GM12878 (cell line): ENCODE measurements around the gene WAS.
A peak's percentile ranks its signal among the peaks of the same experiment; 100 is the strongest.

ENCODE experiments used
- BHLHE40 ChIP-seq, 2 experiments: fragments of 450-650 bp in 1 of 2; IDR thresholded peaks; 2 replicates each; pipeline ENCODE4 v1.6.1; 2011 to 2017; ENCODE audit warnings: low read depth in 2 of 2, borderline replicate concordance in 1 of 2, improper control_type of control experiment in 1 of 2, low read length in 1 of 2, mild to moderate bottlenecking in 1 of 2
- CTCF ChIP-seq, 3 experiments: IDR thresholded peaks in 2 of 3; conservative IDR thresholded peaks in 1 of 3; 2 replicates each; pipeline ENCODE4 v1.5.1; 2011; ENCODE audit warnings: low read depth in 3 of 3, low read length in 3 of 3, mild to moderate bottlenecking in 3 of 3, control low read depth in 2 of 3, moderate library complexity in 2 of 3, inconsistent platforms in 1 of 3, mixed read lengths in 1 of 3; ENCODE audit not compliant: control insufficient read depth in 2 of 3, insufficient read depth in 1 of 3; ENCODE audit errors: extremely low read depth in 1 of 3
- PAX5 ChIP-seq: IDR thresholded peaks from 2 replicates; pipeline ENCODE4 v1.6.1; 2011; ENCODE audit warnings: low read depth, low read length, borderline replicate concordance
- POLR2AphosphoS5 ChIP-seq: IDR thresholded peaks from 2 replicates; pipeline ENCODE4 v1.6.1; 2011; ENCODE audit warnings: mild to moderate bottlenecking, low read length, inconsistent platforms
- ZBTB33 ChIP-seq: fragments of 450-650 bp; IDR thresholded peaks from 2 replicates; pipeline ENCODE4 v1.6.1; 2017; ENCODE audit warnings: mild to moderate bottlenecking
- ZBTB40 ChIP-seq: fragments of 450-650 bp; IDR thresholded peaks from 2 replicates; pipeline ENCODE4 v1.6.1; 2016; ENCODE audit warnings: mild to moderate bottlenecking, moderate library complexity, borderline replicate concordance

- TF ChIP-seq CTCF (IDR thresholded peaks at IDR 0.05 in 2 of 3, conservative IDR thresholded peaks at IDR 0.05 in 1 of 3; ENCODE audit: control insufficient read depth in 2 of 3, extremely low read depth in 1 of 3, insufficient read depth in 1 of 3, low read depth in 3 of 3, low read length in 3 of 3) (no peak), ZBTB40 (no peak), BHLHE40 (IDR thresholded peaks at IDR 0.05; ENCODE audit: borderline replicate concordance in 1 of 2, low read depth in 2 of 2, low read length in 1 of 2) (peak in 1 of 2 experiments; percentile 80; a peak in 2 of 4 replicates), ZBTB33 (no peak), POLR2AphosphoS5 (peak; percentile 69), PAX5 (peak; percentile 97)
Observed at GRCh38 chrX:48676106-48676892, 7.3 kb upstream of the WAS start.
